Mesothelial cell of epicardium (in vitro differentiated cells): Measurements from ENCODE around the gene RBM38. TPM values are rescaled to one million over a fixed set of nuclear protein-coding genes. Genes with fewer than 3 reads are reported as not detected.

Source experiments
- DNase-seq, 2 experiments: peaks; one replicate each; pipeline ENCODE4 v3.0.0; 2021; ENCODE audit warnings: low spot score in 2 of 2; ENCODE audit not compliant: unreplicated experiment in 2 of 2
- H3K27ac Mint-ChIP-seq: 2 replicates; pipeline ENCODE4 v1.8.0; 2021; ENCODE audit warnings: mixed read lengths
- H3K27me3 Mint-ChIP-seq: 2 replicates; pipeline ENCODE4 v1.8.0; 2021; ENCODE audit warnings: low read depth, mixed read lengths
- H3K36me3 Mint-ChIP-seq: 2 replicates; pipeline ENCODE4 v1.8.0; 2021; ENCODE audit warnings: mixed read lengths
- H3K4me1 Mint-ChIP-seq: 2 replicates; pipeline ENCODE4 v1.8.0; 2021; ENCODE audit warnings: mixed read lengths
- H3K4me3 Mint-ChIP-seq: 2 replicates; pipeline ENCODE4 v1.8.0; 2021; ENCODE audit warnings: mild to moderate bottlenecking, moderate library complexity, mixed read lengths
- H3K9me3 Mint-ChIP-seq: 2 replicates; pipeline ENCODE4 v1.8.0; 2021; ENCODE audit warnings: mixed read lengths
- total RNA-seq: library from RNA; stranded (reverse); gene quantifications from 3 replicates; pipeline ENCODE4 v1.2.1, GENCODE V29; 2021
- TF ChIP-seq, protein P1 (sequence below): fragments of 200-600 bp; sonication (generic); IDR thresholded peaks from one replicate; pipeline ENCODE4 v1.5.0; 2021; ENCODE audit warnings: antibody characterized with exemption; ENCODE audit not compliant: unreplicated experiment

RBM38 gene
- total RNA-seq, 1 donor from 2014 or later = 25.6 TPM

DNA sequence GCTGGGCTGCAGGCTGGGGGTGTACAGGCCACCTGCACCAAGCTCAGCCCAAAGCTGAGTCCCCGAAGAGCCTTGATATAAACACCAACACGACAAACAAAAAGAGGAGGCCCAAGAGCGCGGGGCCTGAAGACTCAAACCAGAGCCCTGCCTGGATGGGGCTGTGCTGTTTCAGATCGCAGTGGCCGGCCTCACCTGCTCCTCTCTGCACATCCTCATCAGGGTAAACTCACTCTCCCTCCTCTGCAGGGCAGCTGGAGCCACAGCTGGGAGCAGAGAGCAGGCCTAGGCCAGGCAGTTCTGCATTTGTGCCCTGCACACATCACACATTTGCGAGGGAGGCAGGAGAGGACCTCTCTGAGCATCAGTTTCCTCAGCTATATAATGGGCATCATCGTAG, 3.7 kb upstream of the RBM38 start:
- H3K9me3 Mint-ChIP-seq = no peaks in the 10 kb centered on the region
- no peak overlapping the region for H3K27ac Mint-ChIP-seq
- TF ChIP-seq, protein P1, sequence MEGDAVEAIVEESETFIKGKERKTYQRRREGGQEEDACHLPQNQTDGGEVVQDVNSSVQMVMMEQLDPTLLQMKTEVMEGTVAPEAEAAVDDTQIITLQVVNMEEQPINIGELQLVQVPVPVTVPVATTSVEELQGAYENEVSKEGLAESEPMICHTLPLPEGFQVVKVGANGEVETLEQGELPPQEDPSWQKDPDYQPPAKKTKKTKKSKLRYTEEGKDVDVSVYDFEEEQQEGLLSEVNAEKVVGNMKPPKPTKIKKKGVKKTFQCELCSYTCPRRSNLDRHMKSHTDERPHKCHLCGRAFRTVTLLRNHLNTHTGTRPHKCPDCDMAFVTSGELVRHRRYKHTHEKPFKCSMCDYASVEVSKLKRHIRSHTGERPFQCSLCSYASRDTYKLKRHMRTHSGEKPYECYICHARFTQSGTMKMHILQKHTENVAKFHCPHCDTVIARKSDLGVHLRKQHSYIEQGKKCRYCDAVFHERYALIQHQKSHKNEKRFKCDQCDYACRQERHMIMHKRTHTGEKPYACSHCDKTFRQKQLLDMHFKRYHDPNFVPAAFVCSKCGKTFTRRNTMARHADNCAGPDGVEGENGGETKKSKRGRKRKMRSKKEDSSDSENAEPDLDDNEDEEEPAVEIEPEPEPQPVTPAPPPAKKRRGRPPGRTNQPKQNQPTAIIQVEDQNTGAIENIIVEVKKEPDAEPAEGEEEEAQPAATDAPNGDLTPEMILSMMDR = no peak
- no peaks in the 10 kb centered on the region for H3K27me3 Mint-ChIP-seq
- no peaks in the 10 kb centered on the region for H3K36me3 Mint-ChIP-seq
- peaks cover 16% of the 10 kb centered on the region for H3K4me1 Mint-ChIP-seq
- H3K4me3 Mint-ChIP-seq = no peak overlapping the region
- no peak for DNase-seq

DNA sequence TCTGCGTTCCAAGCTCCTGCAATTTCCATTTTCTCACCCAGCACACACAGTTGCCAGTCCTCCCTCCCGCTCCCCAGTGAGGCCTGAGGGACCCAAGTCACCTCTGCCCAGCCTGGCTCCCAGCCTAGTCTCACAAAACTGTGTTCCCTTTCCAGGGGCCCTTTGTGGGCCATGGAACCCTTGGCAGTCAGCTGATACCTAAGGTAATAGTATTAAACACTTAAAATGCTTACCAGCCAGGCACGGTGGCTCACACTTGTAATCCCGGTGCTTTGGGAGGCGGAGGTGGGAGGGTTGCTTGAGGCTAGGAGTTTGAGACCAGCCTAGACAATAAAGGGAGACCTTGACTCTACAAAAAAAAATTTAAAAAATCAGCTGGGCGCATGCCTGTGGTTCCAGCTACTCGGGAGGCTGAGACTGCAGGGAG, 3.2 kb upstream of the RBM38 start:
- H3K4me3 Mint-ChIP-seq = no peak overlapping the region
- no peak for DNase-seq
- H3K4me1 Mint-ChIP-seq = peaks cover 21% of the 10 kb centered on the region
- TF ChIP-seq, protein P1 = no peak
- H3K27ac Mint-ChIP-seq = no peak overlapping the region
- H3K27me3 Mint-ChIP-seq = no peaks in the 10 kb centered on the region
- H3K36me3 Mint-ChIP-seq = no peaks in the 10 kb centered on the region
- no peaks in the 10 kb centered on the region for H3K9me3 Mint-ChIP-seq

DNA sequence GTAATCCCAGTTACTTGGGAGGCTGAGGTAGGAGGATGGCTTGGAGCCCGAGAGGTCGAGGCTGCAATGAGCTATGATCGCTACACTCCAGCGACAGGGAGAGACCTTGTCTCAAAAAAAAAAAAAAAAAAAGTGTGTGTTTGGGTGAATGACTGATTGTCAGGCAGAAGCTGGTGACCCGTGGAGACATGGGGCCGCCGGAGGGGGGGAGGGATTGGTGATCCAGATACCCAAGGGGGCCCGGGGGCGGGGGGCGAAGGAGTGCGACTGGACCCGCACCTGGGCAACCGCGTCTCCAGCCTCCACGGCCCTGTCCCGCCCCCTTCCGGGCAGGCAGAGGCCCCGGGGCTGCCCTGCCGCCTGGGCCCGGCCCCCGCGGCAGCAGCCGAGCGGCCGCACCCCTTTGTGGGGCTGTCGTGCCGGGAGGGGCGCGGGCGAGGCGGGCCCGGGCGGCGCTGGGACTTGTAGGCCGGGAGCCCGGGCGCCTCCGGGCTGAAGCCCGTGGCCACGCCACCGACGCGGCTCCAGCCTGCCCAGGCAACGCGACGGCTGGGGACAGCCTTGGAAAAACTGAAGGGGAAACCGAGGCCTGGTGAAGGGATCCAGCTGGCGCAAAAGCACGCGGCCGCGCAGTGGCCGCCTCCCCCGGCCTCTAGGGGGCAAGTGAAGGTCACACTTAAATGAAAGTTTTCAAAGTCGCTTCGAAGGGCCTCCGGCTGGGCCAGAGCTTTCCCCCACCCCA, 2.1 kb upstream of the RBM38 start:
- Mint-ChIP-seq H3K4me3 (peak overlapping the region; percentile 49), H3K27me3 (no peaks in the 10 kb centered on the region), H3K4me1 (peaks cover 30% of the 10 kb centered on the region), H3K27ac (peak overlapping the region; percentile 67), H3K9me3 (no peaks in the 10 kb centered on the region), H3K36me3 (peaks cover 2% of the 10 kb centered on the region)
- TF ChIP-seq, protein P1 = no peak
- DNase-seq = peak in 1 of 2 experiments; percentile 57

DNA sequence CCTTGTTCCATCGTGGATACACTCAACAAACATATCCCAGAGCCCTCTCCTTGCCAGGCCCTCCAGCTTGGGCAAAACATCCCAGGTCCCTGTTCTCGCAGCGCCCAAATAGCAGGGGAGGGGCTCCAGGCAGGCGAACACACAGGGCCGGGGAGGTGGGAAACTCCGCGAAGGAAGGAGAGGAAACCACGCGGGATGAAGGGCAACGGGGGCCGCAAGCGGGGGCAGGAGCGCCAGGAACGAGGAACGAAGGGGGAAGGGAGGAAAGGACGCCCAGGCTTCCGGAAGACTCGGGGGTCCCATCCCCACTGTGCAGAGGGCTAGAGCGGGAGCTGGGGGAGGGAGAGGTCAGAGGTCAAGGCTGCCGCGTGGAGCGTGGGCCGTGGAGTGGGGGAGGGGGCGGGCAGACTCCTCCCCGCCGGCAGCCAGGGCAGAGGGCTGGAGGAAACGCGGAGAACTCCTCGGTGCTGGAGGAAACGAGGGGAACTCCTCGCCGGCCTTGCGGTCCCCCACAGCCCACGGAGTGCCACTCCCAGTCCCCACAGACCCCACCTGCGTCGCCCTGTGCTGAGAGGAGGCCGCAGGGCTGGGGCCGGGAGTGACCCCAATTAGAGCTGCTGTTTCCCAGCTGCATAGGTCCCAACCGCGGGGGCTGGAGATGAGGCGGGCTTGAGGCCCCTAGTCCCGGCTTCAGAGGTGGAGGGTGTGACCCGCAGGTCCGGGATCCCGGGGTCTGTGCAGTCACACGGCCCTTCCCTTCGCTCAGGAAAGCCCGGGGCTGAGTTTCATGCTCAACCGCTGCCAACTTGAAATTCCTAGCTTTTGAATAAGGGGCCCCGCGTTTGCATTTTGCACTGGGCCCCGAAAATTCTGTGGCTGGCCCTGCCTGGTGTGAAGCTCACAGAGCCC, 1.2 kb upstream of the RBM38 start:
- no peak for DNase-seq
- no peaks in the 10 kb centered on the region for H3K27me3 Mint-ChIP-seq
- TF ChIP-seq, protein P1 = no peak
- peaks cover 2% of the 10 kb centered on the region for H3K36me3 Mint-ChIP-seq
- peaks cover 30% of the 10 kb centered on the region for H3K4me1 Mint-ChIP-seq
- H3K4me3 Mint-ChIP-seq = peak overlapping the region; percentile 66
- H3K9me3 Mint-ChIP-seq = no peaks in the 10 kb centered on the region
- H3K27ac Mint-ChIP-seq = peak overlapping the region; percentile 67

DNA sequence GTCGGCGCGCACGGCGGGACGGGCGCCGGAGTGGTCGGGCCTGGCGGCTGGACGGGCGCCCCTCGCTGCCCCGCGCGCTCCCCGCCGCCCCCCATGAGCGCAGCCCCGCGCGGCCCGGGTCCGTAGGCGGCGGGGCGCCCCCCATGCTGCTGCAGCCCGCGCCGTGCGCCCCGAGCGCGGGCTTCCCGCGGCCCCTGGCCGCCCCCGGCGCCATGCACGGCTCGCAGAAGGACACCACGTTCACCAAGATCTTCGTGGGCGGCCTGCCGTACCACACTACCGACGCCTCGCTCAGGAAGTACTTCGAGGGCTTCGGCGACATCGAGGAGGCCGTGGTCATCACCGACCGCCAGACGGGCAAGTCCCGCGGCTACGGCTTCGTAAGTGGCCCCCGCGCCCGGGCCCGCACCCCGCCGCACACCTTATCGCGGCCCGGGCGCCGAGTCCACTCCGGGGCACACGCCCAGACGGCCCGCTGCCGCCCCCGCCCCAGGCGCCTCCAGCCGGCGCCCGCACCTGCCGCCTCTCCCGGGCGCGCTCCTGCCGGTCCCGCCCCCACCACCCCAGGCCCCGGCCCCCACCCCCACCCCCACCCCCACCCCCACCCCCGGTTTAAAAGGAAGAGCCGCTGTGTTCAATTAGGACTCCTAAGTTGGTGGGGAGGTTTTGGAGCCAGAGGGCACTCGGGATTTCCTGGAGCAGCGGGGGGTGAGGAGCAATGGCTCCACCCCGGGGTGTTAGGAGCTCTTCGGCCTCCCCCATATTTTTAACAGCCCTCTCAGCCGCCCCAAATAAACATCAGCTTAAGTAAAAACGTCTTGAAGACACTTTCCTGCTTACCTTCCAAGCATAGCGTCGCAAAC, 474 bp downstream of the RBM38 start:
- Mint-ChIP-seq H3K9me3 (no peaks in the 10 kb centered on the region), H3K27me3 (no peaks in the 10 kb centered on the region), H3K4me1 (peaks cover 30% of the 10 kb centered on the region), H3K4me3 (peak overlapping the region; percentile 83), H3K36me3 (peaks cover 11% of the 10 kb centered on the region), H3K27ac (peak overlapping the region; percentile 53)
- peak in 1 of 2 experiments; percentile 26 for DNase-seq
- TF ChIP-seq, protein P1 = no peak
